HepG2 (cell line): ENCODE measurements around the gene OR4N2. TPM values are rescaled to one million over a fixed set of nuclear protein-coding genes. Genes with fewer than 3 reads are reported as not detected.

ENCODE experiments used
- polyA plus RNA-seq, 8 experiments: library from polyadenylated mRNA; depleted of rRNA in 3 of 8; stranded (reverse) in 7 of 8; unstranded in 1 of 8; fragments of >200 nt; fragmentation: Illumina TruSeq in 4 of 8; extraction: Trizol in 4 of 8; gene quantifications; 2 replicates each; pipeline versions ENCODE4 v1.2.1 to v1.2.3, GENCODE V29; 2011 to 2016; ENCODE audit warnings: low read depth in 4 of 8, missing spikeins in 1 of 8, mixed read lengths in 1 of 8; ENCODE audit not compliant: insufficient read depth in 1 of 8
- total RNA-seq, 5 experiments: library from RNA; depleted of rRNA; stranded (reverse); fragments of >200 nt; fragmentation: Illumina TruSeq; extraction: Trizol; gene quantifications; 2 replicates each; pipeline ENCODE4 v1.2.3, GENCODE V29; 2016; ENCODE audit warnings: low read depth in 1 of 5

OR4N2 gene
- total and polyA plus RNA-seq, 2 of the 13 experiments (the other 11 are each of a cell fraction or from before 2014, with no cell fraction given) = not detected

Other genes starting within 250 kb of the OR4N2 start
- gene OR11H2, start 89.9 kb upstream of the OR4N2 start, total RNA-seq (2016; rRNA removed; fragmentation: Illumina TruSeq; extraction: Trizol) = not detected in 2 replicates
- gene OR11H2, start 89.9 kb upstream of the OR4N2 start, polyA plus RNA-seq (2011; rRNA removed) = not detected in 2 replicates
- gene OR4Q3, start 60.2 kb upstream of the OR4N2 start, total RNA-seq (2016; rRNA removed; fragmentation: Illumina TruSeq; extraction: Trizol) = not detected in 2 replicates
- not detected in 2 replicates for gene OR4Q3, start 60.2 kb upstream of the OR4N2 start, polyA plus RNA-seq (2011; rRNA removed)
- gene OR4M1, start 30.3 kb upstream of the OR4N2 start, total RNA-seq (2016; rRNA removed; fragmentation: Illumina TruSeq; extraction: Trizol) = not detected in 2 replicates
- not detected in 2 replicates for gene OR4M1, start 30.3 kb upstream of the OR4N2 start, polyA plus RNA-seq (2011; rRNA removed)
- not detected in 2 replicates for gene OR4K2, start 71.4 kb downstream of the OR4N2 start, total RNA-seq (2016; rRNA removed; fragmentation: Illumina TruSeq; extraction: Trizol)
- gene OR4K2, start 71.4 kb downstream of the OR4N2 start, polyA plus RNA-seq (2011; rRNA removed) = not detected in 2 replicates
- not detected in 2 replicates for gene OR4K5, start 116.8 kb downstream of the OR4N2 start, total RNA-seq (2016; rRNA removed; fragmentation: Illumina TruSeq; extraction: Trizol)
- gene OR4K5, start 116.8 kb downstream of the OR4N2 start, polyA plus RNA-seq (2011; rRNA removed) = not detected in 2 replicates
- gene OR4K1, start 127.1 kb downstream of the OR4N2 start, total RNA-seq (2016; rRNA removed; fragmentation: Illumina TruSeq; extraction: Trizol) = not detected in 2 replicates
- gene OR4K1, start 127.1 kb downstream of the OR4N2 start, polyA plus RNA-seq (2011; rRNA removed) = not detected in 2 replicates
- gene OR4K15, start 171.8 kb downstream of the OR4N2 start, total RNA-seq (2016; rRNA removed; fragmentation: Illumina TruSeq; extraction: Trizol) = not detected in 2 replicates
- gene OR4K15, start 171.8 kb downstream of the OR4N2 start, polyA plus RNA-seq (2011; rRNA removed) = not detected in 2 replicates
- not detected in 2 replicates for gene OR4Q2, start 198.4 kb downstream of the OR4N2 start, total RNA-seq (2016; rRNA removed; fragmentation: Illumina TruSeq; extraction: Trizol)
- gene OR4Q2, start 198.4 kb downstream of the OR4N2 start, polyA plus RNA-seq (2011; rRNA removed) = not detected in 2 replicates
- not detected in 2 replicates for gene OR4K14, start 215.5 kb downstream of the OR4N2 start, total RNA-seq (2016; rRNA removed; fragmentation: Illumina TruSeq; extraction: Trizol)
- not detected in 2 replicates for gene OR4K14, start 215.5 kb downstream of the OR4N2 start, polyA plus RNA-seq (2011; rRNA removed)
- gene OR4K13, start 232.3 kb downstream of the OR4N2 start, total RNA-seq (2016; rRNA removed; fragmentation: Illumina TruSeq; extraction: Trizol) = not detected in 2 replicates
- not detected in 2 replicates for gene OR4K13, start 232.3 kb downstream of the OR4N2 start, polyA plus RNA-seq (2011; rRNA removed)